Activated CD8-positive, alpha-beta memory T cell treated with anti-CD3 and anti-CD28 coated beads, Interleukin-2, amount 10 ng/mL, durations not matched to agents 7 days and 5 days (primary cell): ENCODE results near the gene TOP1. TPM values are rescaled to one million over a fixed set of nuclear protein-coding genes. Genes with fewer than 3 reads are reported as not detected.

Experiments used
- ATAC-seq: fragments of 150-1000 bp; cut with Tn5 transposase; one replicate; pipeline ENCODE4 v1.10.0; 2021; ENCODE audit warnings: moderate library complexity
- CTCF ChIA-PET: fragments of 350-600 bp; sonication (Branson Sonifier 250); formaldehyde crosslinking; loops from one replicate; lab custom pipeline; 2021; ENCODE audit warnings: antibody characterized with exemption; lab: Charles Lee
- DNase-seq: peaks from one replicate; pipeline ENCODE4 v3.0.0-alpha.2; 2020
- H3K27ac Mint-ChIP-seq: one replicate; pipeline ENCODE4 v1.8.0; 2021; ENCODE audit warnings: mild to moderate bottlenecking, mixed read lengths
- H3K27me3 Mint-ChIP-seq: one replicate; pipeline ENCODE4 v1.8.0; 2021; ENCODE audit warnings: mixed read lengths
- H3K36me3 Mint-ChIP-seq: one replicate; pipeline ENCODE4 v1.8.0; 2021; ENCODE audit warnings: mild to moderate bottlenecking, mixed read lengths
- H3K4me1 Mint-ChIP-seq: one replicate; pipeline ENCODE4 v1.8.0; 2021; ENCODE audit warnings: mixed read lengths
- H3K4me3 Mint-ChIP-seq: one replicate; pipeline ENCODE4 v1.8.0; 2021; ENCODE audit warnings: mild to moderate bottlenecking, moderate library complexity, mixed read lengths
- H3K9me3 Mint-ChIP-seq: one replicate; pipeline ENCODE4 v1.8.0; 2022; ENCODE audit warnings: low read depth, mixed read lengths
- total RNA-seq, 2 experiments: library from RNA; stranded (reverse); gene quantifications; one replicate each; pipeline ENCODE4 v1.2.3, GENCODE V29; 2021

The TOP1 gene
- total RNA-seq, 2 experiments from 2014 or later: 73.1 to 89.0 TPM

DNA sequence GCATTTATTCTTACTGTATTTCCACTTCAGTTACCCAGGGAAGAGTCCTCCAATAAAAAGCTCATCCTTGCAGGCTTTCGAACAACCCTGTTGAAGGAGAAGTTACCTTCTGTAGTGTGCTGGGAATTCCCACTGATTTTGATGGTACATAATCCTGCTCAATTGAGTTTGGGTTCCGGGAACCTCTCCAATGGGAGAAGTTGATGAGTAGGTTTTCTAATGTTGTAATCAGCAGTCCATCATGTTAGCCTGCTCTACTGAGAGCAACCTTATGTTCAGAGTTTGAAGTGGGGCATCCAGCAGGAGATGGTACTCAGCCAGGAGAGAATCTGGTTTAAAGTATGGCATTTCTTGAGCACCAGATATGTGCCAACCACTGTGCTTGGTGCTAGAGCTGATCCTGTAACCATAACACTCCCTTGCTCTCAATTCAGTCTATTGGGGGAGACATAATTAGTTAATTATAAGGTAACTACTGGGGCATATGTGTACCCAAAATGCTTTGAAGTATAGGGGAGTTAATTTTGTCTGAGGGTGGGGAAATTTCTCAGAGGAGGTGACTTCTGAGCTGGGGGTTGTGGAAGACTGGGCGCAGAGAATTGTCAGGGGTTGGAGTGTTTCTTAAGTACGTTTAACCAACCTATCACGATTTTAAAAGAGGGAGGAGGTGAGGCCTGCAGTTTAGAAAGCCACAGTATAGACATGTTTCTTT, 2.1 kb downstream of the TOP1 start:
- peaks cover 49% of the 10 kb centered on the region for H3K36me3 Mint-ChIP-seq
- H3K4me1 Mint-ChIP-seq: peaks cover 66% of the 10 kb centered on the region
- H3K27ac Mint-ChIP-seq: peak overlapping the region; percentile 92
- no peaks in the 10 kb centered on the region for H3K27me3 Mint-ChIP-seq
- H3K9me3 Mint-ChIP-seq: no peaks in the 10 kb centered on the region
- peak overlapping the region; percentile 85 for H3K4me3 Mint-ChIP-seq
- DNase-seq (no peak), ATAC-seq (no peak)
- CTCF ChIA-PET: interaction anchor here (1.1 to 3.7 kb wide), 8 partner anchors 10 to 64 kb away, joined by 4 to 19 read pairs (median 5); no protein-coding TSS in a partner anchor

- Mint-ChIP-seq H3K4me3 (peak overlapping the region; percentile 85), H3K4me1 (peaks cover 71% of the 10 kb centered on the region), H3K27ac (peak overlapping the region; percentile 2), H3K9me3 (no peaks in the 10 kb centered on the region), H3K36me3 (peaks cover 53% of the 10 kb centered on the region), H3K27me3 (no peaks in the 10 kb centered on the region)
- DNase-seq (no peak), ATAC-seq (no peak)
- CTCF ChIA-PET: interaction anchor here (1.1 to 3.7 kb wide), 5 partner anchors 10 to 64 kb away, joined by 4 to 19 read pairs (median 8); no protein-coding TSS in a partner anchor
These were observed 2.6 kb downstream of the TOP1 start for GRCh38 chr20:41031243-41031619.

DNA sequence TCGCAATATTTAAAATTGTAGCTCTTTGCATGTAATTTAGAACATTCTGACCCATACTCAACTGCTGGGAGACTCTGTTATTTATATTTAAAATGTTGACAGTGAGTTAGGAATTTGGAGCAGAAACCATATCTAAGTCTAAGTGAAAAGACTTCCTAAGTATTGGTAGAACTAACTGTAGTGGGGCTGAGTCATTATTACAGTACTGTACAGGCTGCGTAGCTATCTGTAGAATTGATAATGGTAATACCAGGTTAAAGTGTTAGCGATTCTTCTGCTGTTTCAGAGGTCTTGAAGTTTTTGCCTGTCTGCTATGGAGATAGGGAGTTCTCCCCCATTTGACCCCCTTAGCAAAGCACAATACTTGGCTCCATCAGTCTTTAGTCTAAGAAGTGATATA, 3.6 kb downstream of the TOP1 start:
- H3K27me3 Mint-ChIP-seq: no peaks in the 10 kb centered on the region
- DNase-seq: no peak
- H3K9me3 Mint-ChIP-seq: no peaks in the 10 kb centered on the region
- no peak overlapping the region for H3K4me3 Mint-ChIP-seq
- CTCF ChIA-PET: interaction anchor here (0.8 to 3.7 kb wide), 9 partner anchors 9 to 125 kb away, joined by 3 to 19 read pairs (median 4); no protein-coding TSS in a partner anchor
- H3K36me3 Mint-ChIP-seq: peaks cover 59% of the 10 kb centered on the region
- peak overlapping the region; percentile 3 for H3K27ac Mint-ChIP-seq
- ATAC-seq: no peak
- peaks cover 73% of the 10 kb centered on the region for H3K4me1 Mint-ChIP-seq

DNA sequence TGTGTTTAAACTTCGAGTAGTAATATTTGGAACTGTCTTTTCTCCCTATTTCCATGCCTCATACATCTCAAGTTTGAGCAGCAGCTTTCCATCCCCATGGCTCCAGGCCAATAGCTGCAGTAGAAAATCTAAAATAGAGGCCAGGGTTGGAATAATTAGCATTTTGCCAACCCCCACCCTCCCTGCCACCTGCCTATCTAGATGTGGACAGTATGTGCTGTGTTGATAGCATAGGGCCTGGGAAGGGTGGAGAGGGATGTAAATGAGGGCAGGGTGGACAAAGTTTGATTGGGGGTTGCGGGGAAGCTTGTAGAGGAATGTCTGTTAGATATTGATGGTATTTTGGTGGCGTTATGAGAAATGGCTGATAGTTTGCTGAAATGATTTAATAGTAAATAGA, 5.6 kb downstream of the TOP1 start:
- Mint-ChIP-seq H3K9me3 (no peaks in the 10 kb centered on the region), H3K4me1 (peaks cover 83% of the 10 kb centered on the region), H3K4me3 (no peak overlapping the region), H3K27ac (no peak overlapping the region), H3K27me3 (no peaks in the 10 kb centered on the region), H3K36me3 (peaks cover 60% of the 10 kb centered on the region)
- ATAC-seq (no peak), DNase-seq (no peak)
- CTCF ChIA-PET: interaction anchor here (0.8 to 2.9 kb wide), 2 partner anchors 43 to 66 kb away, joined by 4 to 8 read pairs; no protein-coding TSS in a partner anchor

GRCh38 chr20:41035207-41035606, 6.6 kb downstream of the TOP1 start:
- no peak overlapping the region for H3K4me3 Mint-ChIP-seq
- H3K9me3 Mint-ChIP-seq: no peaks in the 10 kb centered on the region
- H3K4me1 Mint-ChIP-seq: peaks cover 88% of the 10 kb centered on the region
- H3K27me3 Mint-ChIP-seq: no peaks in the 10 kb centered on the region
- CTCF ChIA-PET: interaction anchor here (0.8 to 2.9 kb wide), 3 partner anchors 12 to 47 kb away, joined by 3 to 8 read pairs (median 4); no protein-coding TSS in a partner anchor
- DNase-seq: no peak
- H3K36me3 Mint-ChIP-seq: peaks cover 57% of the 10 kb centered on the region
- no peak for ATAC-seq
- no peak overlapping the region for H3K27ac Mint-ChIP-seq

DNA sequence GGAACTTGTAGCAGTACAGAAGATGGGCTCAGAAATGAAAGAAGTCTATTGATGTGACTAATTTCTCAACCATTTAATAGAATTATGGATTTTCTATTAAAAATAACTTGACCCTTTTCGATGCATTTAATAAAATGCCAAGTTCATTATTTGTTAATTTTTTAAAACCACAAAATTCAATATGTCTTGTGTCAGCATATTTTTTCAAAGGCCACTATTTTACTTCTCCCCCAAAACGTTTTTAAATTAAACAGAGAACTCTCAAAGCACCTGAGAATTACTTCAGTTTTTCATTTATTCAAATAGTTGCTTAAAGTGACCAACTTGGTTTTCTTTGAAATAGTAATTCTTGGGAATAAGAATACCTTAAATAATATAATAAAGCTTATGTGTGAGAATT, 8.6 kb downstream of the TOP1 start:
- Mint-ChIP-seq H3K4me3 (no peak overlapping the region), H3K36me3 (peaks cover 50% of the 10 kb centered on the region), H3K27me3 (no peaks in the 10 kb centered on the region), H3K27ac (no peak overlapping the region), H3K4me1 (peaks cover 87% of the 10 kb centered on the region), H3K9me3 (no peaks in the 10 kb centered on the region)
- CTCF ChIA-PET: interaction anchor here (1.2 to 2.9 kb wide), 4 partner anchors 16 to 58 kb away, joined by 4 to 11 read pairs (median 8); no protein-coding TSS in a partner anchor
- DNase-seq: no peak
- no peak for ATAC-seq

DNA sequence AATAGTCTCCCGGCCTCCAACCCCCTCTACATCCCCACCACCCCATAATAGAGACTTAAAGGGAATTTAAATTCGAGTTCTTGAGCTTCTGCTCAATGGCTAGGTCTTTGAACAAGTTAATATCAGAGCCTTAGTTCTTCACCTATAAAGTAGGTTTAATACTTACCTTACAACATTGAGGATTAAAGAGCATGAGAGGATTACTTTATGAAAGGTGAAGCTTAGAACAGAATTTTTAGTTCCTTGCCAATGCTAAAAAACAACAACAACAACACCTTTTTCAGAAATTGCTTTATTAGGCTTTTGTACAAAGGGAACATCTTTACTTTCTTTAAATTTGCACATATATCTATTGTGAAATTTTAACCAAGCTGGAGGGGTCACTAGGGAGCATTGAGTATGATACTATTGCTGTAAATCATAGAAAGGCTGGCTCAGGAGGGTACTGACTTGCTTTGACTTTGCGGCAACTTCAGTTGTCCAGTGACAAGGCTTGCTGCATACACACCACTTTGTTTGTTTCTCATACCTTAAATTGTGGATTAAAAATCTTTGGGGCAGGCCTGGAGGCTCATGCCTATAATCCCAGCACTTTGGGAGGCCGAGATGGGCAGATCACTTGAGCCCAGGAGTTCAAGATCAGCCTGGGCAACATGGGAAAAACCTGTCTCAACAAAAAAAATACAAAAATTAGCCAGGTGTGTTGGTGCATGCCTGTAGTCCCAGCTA, 9.7 kb downstream of the TOP1 start:
- Mint-ChIP-seq H3K27me3 (no peaks in the 10 kb centered on the region), H3K4me3 (no peak overlapping the region), H3K9me3 (no peaks in the 10 kb centered on the region), H3K4me1 (peaks cover 87% of the 10 kb centered on the region), H3K27ac (peak overlapping the region; percentile 49), H3K36me3 (peaks cover 45% of the 10 kb centered on the region)
- ATAC-seq (no peak), DNase-seq (no peak)
- CTCF ChIA-PET: interaction anchor here (0.8 to 2.9 kb wide), 8 partner anchors 9 to 96 kb away, joined by 3 to 11 read pairs (median 4); no protein-coding TSS in a partner anchor

DNA sequence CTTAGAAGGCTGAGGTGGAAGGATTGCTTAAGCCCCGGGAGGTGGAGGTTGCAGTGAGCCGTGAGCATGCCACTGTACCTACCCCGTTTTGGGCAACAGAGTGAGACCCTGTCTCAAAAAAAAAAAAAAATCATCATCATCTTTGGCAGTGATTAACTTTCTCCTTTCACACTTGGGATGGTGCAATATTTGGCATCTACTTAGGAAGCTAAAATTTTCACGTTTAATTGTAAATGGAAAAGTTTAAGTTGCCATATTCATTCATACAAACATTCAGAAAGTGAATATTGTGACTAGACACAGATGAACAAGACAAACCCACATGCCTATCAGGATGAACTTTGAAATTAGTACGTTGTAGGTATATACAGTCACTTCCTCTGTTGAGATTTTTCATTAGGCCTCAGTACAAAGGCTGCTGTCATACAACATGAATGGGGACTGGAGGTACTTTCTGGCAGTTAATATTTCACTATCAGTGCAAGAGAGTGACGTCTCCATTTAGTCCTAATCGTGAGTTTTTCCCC, 10.3 kb downstream of the TOP1 start:
- Mint-ChIP-seq H3K27ac (peak overlapping the region; percentile 28), H3K27me3 (no peaks in the 10 kb centered on the region), H3K4me3 (no peak overlapping the region), H3K36me3 (peaks cover 46% of the 10 kb centered on the region), H3K9me3 (no peaks in the 10 kb centered on the region), H3K4me1 (peaks cover 87% of the 10 kb centered on the region)
- ATAC-seq (no peak), DNase-seq (no peak)
- CTCF ChIA-PET: interaction anchor here (0.8 to 2.9 kb wide), 6 partner anchors 8 to 96 kb away, joined by 3 to 11 read pairs (median 4); no protein-coding TSS in a partner anchor

- H3K27me3 Mint-ChIP-seq: no peaks in the 10 kb centered on the region
- H3K27ac Mint-ChIP-seq: peak overlapping the region; percentile 82
- peak overlapping the region; percentile 26 for H3K4me3 Mint-ChIP-seq
- ATAC-seq (peak; percentile 76), DNase-seq (no peak)
- H3K9me3 Mint-ChIP-seq: no peaks in the 10 kb centered on the region
- CTCF ChIA-PET: interaction anchor here (0.7 to 3.3 kb wide), 8 partner anchors 10 to 288 kb away, joined by 3 to 19 read pairs (median 4); no protein-coding TSS in a partner anchor
- peaks cover 82% of the 10 kb centered on the region for H3K4me1 Mint-ChIP-seq
- peaks cover 38% of the 10 kb centered on the region for H3K36me3 Mint-ChIP-seq
These were observed 12.2 kb downstream of the TOP1 start for GRCh38 chr20:41040855-41041254.

- Mint-ChIP-seq H3K36me3 (peaks cover 32% of the 10 kb centered on the region), H3K9me3 (no peaks in the 10 kb centered on the region), H3K27me3 (no peaks in the 10 kb centered on the region), H3K27ac (no peak overlapping the region), H3K4me1 (peaks cover 83% of the 10 kb centered on the region), H3K4me3 (no peak overlapping the region)
- CTCF ChIA-PET: interaction anchor here (0.9 to 3.3 kb wide), 6 partner anchors 11 to 95 kb away, joined by 3 to 19 read pairs (median 4); no protein-coding TSS in a partner anchor
- DNase-seq (no peak), ATAC-seq (no peak)
These were observed 13.1 kb downstream of the TOP1 start for GRCh38 chr20:41041693-41042092.

DNA sequence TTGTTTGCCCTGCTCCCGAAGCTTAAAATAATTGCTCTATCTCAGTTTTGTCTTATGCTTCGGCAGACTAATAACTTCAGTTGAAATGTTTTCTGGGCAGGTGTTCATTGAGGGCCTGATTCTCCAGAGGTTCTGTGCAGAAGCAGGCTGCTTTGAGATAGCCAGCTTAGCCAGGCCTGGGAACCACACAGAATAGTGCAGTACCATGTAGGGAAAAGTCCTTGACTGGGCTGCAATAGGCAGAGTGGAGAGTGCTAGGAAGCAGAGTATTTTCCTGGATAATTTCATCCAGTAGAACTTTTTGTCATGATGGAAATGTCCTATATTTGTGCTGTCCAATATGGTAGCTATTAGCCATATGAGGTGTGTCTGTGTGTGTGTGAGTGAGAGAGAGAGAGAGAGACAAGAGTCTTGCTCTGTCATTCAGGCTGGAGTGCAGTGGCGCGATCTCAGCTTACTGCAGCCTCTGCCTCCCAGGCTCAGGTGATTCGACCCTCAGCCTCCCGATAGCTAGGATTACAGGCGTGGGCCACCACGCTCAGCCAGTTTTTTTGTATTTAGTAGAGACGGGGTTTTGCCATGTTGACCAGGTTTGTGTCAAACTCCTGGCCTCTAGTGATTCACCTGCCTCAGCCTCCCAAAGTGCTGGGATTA, 15.9 kb downstream of the TOP1 start:
- Mint-ChIP-seq H3K9me3 (no peaks in the 10 kb centered on the region), H3K27me3 (no peaks in the 10 kb centered on the region), H3K27ac (no peak overlapping the region), H3K4me3 (no peak overlapping the region), H3K36me3 (peaks cover 34% of the 10 kb centered on the region), H3K4me1 (peaks cover 89% of the 10 kb centered on the region)
- DNase-seq (no peak), ATAC-seq (no peak)
- CTCF ChIA-PET: interaction anchor here (0.8 to 3.9 kb wide), 3 partner anchors 15 to 53 kb away, joined by 3 to 33 read pairs (median 4); no protein-coding TSS in a partner anchor

- H3K27me3 Mint-ChIP-seq: no peaks in the 10 kb centered on the region
- H3K4me3 Mint-ChIP-seq: no peak overlapping the region
- H3K36me3 Mint-ChIP-seq: peaks cover 35% of the 10 kb centered on the region
- ATAC-seq (no peak), DNase-seq (no peak)
- CTCF ChIA-PET: interaction anchor here (1.2 to 3.9 kb wide), 6 partner anchors 14 to 88 kb away, joined by 3 to 33 read pairs (median 4); no protein-coding TSS in a partner anchor
- H3K9me3 Mint-ChIP-seq: no peaks in the 10 kb centered on the region
- H3K4me1 Mint-ChIP-seq: peaks cover 89% of the 10 kb centered on the region
- peak overlapping the region; percentile 95 for H3K27ac Mint-ChIP-seq
These were observed 17.0 kb downstream of the TOP1 start for GRCh38 chr20:41045671-41046070.
